Measurements from ENCODE around the gene COL4A2.
"Not testable (repeated sequence)": the region's sequence is repeated elsewhere in the genome, so short reads cannot be mapped to it uniquely, and the experiment has no call there.

The COL4A2 gene

GRCh38 chr13:110496281-110496680 lies 189.2 kb downstream of the COL4A2 start:
- Histone ChIP-seq H3K9me3 (replicated peaks; ENCODE audit: low read length) (no peaks in the 10 kb centered on the region), H3K27me3 (ENCODE audit: control insufficient read depth, insufficient read depth, low read length) (no peaks in the 10 kb centered on the region), H3K4me3 (ENCODE audit: low read length) (no peak overlapping the region), H3K4me2 (ENCODE audit: low read length) (no peak overlapping the region), H3K9ac (ENCODE audit: low read depth, low read length) (no peak overlapping the region), H3K36me3 (ENCODE audit: insufficient read depth, low read length) (peaks cover 89% of the 10 kb centered on the region), H3K4me1 (ENCODE audit: control insufficient read depth, insufficient read depth, low read length) (no peaks in the 10 kb centered on the region)

GRCh38 chr13:110497003-110497402 lies 189.9 kb downstream of the COL4A2 start:
- peaks cover 88% of the 10 kb centered on the region for H3K36me3 ChIP-seq (ENCODE audit: insufficient read depth, low read length)

GRCh38 chr13:110497896-110498295 lies 190.8 kb downstream of the COL4A2 start:
- not testable (repeated sequence) for H3K9me3 ChIP-seq (replicated peaks; ENCODE audit: low read length); H3K4me2 ChIP-seq (ENCODE audit: low read length); H3K4me1 ChIP-seq (ENCODE audit: control insufficient read depth, insufficient read depth, low read length); H3K4me3 ChIP-seq (ENCODE audit: low read length); H3K27me3 ChIP-seq (ENCODE audit: control insufficient read depth, insufficient read depth, low read length); H3K9ac ChIP-seq (ENCODE audit: low read depth, low read length)
- peaks cover 87% of the 10 kb centered on the region for H3K36me3 ChIP-seq (ENCODE audit: insufficient read depth, low read length)

More at GRCh38 chr13:110497003-110497402, 189.9 kb downstream of the COL4A2 start:
- Histone ChIP-seq H3K27me3 (ENCODE audit: control insufficient read depth, insufficient read depth, low read length) (no peaks in the 10 kb centered on the region), H3K4me3 (ENCODE audit: low read length) (no peak overlapping the region), H3K4me2 (ENCODE audit: low read length) (no peak overlapping the region), H3K4me1 (ENCODE audit: control insufficient read depth, insufficient read depth, low read length) (no peaks in the 10 kb centered on the region), H3K9me3 (replicated peaks; ENCODE audit: low read length) (no peaks in the 10 kb centered on the region), H3K9ac (ENCODE audit: low read depth, low read length) (no peak overlapping the region)

- H3K4me1 ChIP-seq (ENCODE audit: control insufficient read depth, insufficient read depth, low read length): no peaks in the 10 kb centered on the region
- H3K4me3 ChIP-seq (ENCODE audit: low read length): no peak overlapping the region
- no peak overlapping the region for H3K9ac ChIP-seq (ENCODE audit: low read depth, low read length)
- H3K36me3 ChIP-seq (ENCODE audit: insufficient read depth, low read length): peaks cover 87% of the 10 kb centered on the region
- H3K27me3 ChIP-seq (ENCODE audit: control insufficient read depth, insufficient read depth, low read length): no peaks in the 10 kb centered on the region
- no peak overlapping the region for H3K4me2 ChIP-seq (ENCODE audit: low read length)
- H3K9me3 ChIP-seq (replicated peaks; ENCODE audit: low read length): no peaks in the 10 kb centered on the region
Measured at GRCh38 chr13:110498327-110498726, 191.2 kb downstream of the COL4A2 start.

GRCh38 chr13:110498765-110499164 lies 191.7 kb downstream of the COL4A2 start:
- Histone ChIP-seq H3K4me1 (ENCODE audit: control insufficient read depth, insufficient read depth, low read length) (no peaks in the 10 kb centered on the region), H3K36me3 (ENCODE audit: insufficient read depth, low read length) (peaks cover 88% of the 10 kb centered on the region), H3K4me2 (ENCODE audit: low read length) (no peak overlapping the region), H3K4me3 (ENCODE audit: low read length) (no peak overlapping the region), H3K27me3 (ENCODE audit: control insufficient read depth, insufficient read depth, low read length) (no peaks in the 10 kb centered on the region), H3K9me3 (replicated peaks; ENCODE audit: low read length) (no peaks in the 10 kb centered on the region), H3K9ac (ENCODE audit: low read depth, low read length) (no peak overlapping the region)

GRCh38 chr13:110499621-110500281 lies 192.7 kb downstream of the COL4A2 start:
- Histone ChIP-seq H3K9me3 (replicated peaks; ENCODE audit: low read length) (no peaks in the 10 kb centered on the region), H3K4me3 (ENCODE audit: low read length) (no peak overlapping the region), H3K27me3 (ENCODE audit: control insufficient read depth, insufficient read depth, low read length) (no peaks in the 10 kb centered on the region), H3K36me3 (ENCODE audit: insufficient read depth, low read length) (peaks cover 87% of the 10 kb centered on the region), H3K9ac (ENCODE audit: low read depth, low read length) (no peak overlapping the region), H3K4me2 (ENCODE audit: low read length) (no peak overlapping the region), H3K4me1 (ENCODE audit: control insufficient read depth, insufficient read depth, low read length) (no peaks in the 10 kb centered on the region)

GRCh38 chr13:110500341-110500740 lies 193.3 kb downstream of the COL4A2 start:
- peaks cover 82% of the 10 kb centered on the region for H3K36me3 ChIP-seq (ENCODE audit: insufficient read depth, low read length)
- H3K9ac ChIP-seq (ENCODE audit: low read depth, low read length): no peak overlapping the region
- no peak overlapping the region for H3K4me2 ChIP-seq (ENCODE audit: low read length)
- H3K27me3 ChIP-seq (ENCODE audit: control insufficient read depth, insufficient read depth, low read length): no peaks in the 10 kb centered on the region
- H3K4me1 ChIP-seq (ENCODE audit: control insufficient read depth, insufficient read depth, low read length): no peaks in the 10 kb centered on the region
- H3K4me3 ChIP-seq (ENCODE audit: low read length): no peak overlapping the region
- no peaks in the 10 kb centered on the region for H3K9me3 ChIP-seq (replicated peaks; ENCODE audit: low read length)

- H3K9ac ChIP-seq (ENCODE audit: low read depth, low read length): no peak overlapping the region
- no peak overlapping the region for H3K4me3 ChIP-seq (ENCODE audit: low read length)
- H3K4me1 ChIP-seq (ENCODE audit: control insufficient read depth, insufficient read depth, low read length): no peaks in the 10 kb centered on the region
- no peaks in the 10 kb centered on the region for H3K27me3 ChIP-seq (ENCODE audit: control insufficient read depth, insufficient read depth, low read length)
- H3K4me2 ChIP-seq (ENCODE audit: low read length): no peak overlapping the region
- peaks cover 80% of the 10 kb centered on the region for H3K36me3 ChIP-seq (ENCODE audit: insufficient read depth, low read length)
- no peaks in the 10 kb centered on the region for H3K9me3 ChIP-seq (replicated peaks; ENCODE audit: low read length)
Measured at GRCh38 chr13:110501188-110501587, 194.1 kb downstream of the COL4A2 start.

- no peak overlapping the region for H3K4me3 ChIP-seq (ENCODE audit: low read length)
- H3K36me3 ChIP-seq (ENCODE audit: insufficient read depth, low read length): peaks cover 84% of the 10 kb centered on the region
- H3K27me3 ChIP-seq (ENCODE audit: control insufficient read depth, insufficient read depth, low read length): no peaks in the 10 kb centered on the region
- H3K9me3 ChIP-seq (replicated peaks; ENCODE audit: low read length): no peaks in the 10 kb centered on the region
- H3K9ac ChIP-seq (ENCODE audit: low read depth, low read length): no peak overlapping the region
- no peak overlapping the region for H3K4me2 ChIP-seq (ENCODE audit: low read length)
- H3K4me1 ChIP-seq (ENCODE audit: control insufficient read depth, insufficient read depth, low read length): peaks cover 12% of the 10 kb centered on the region
Measured at GRCh38 chr13:110503037-110503901, 196.2 kb downstream of the COL4A2 start.

GRCh38 chr13:110503979-110504499 lies 197.0 kb downstream of the COL4A2 start:
- no peak overlapping the region for H3K4me2 ChIP-seq (ENCODE audit: low read length)
- no peak overlapping the region for H3K9ac ChIP-seq (ENCODE audit: low read depth, low read length)
- H3K27me3 ChIP-seq (ENCODE audit: control insufficient read depth, insufficient read depth, low read length): no peaks in the 10 kb centered on the region
- no peak overlapping the region for H3K4me3 ChIP-seq (ENCODE audit: low read length)
- peaks cover 84% of the 10 kb centered on the region for H3K36me3 ChIP-seq (ENCODE audit: insufficient read depth, low read length)
- H3K9me3 ChIP-seq (replicated peaks; ENCODE audit: low read length): no peaks in the 10 kb centered on the region
- H3K4me1 ChIP-seq (ENCODE audit: control insufficient read depth, insufficient read depth, low read length): peaks cover 12% of the 10 kb centered on the region

- peaks cover 83% of the 10 kb centered on the region for H3K36me3 ChIP-seq (ENCODE audit: insufficient read depth, low read length)
- peaks cover 17% of the 10 kb centered on the region for H3K4me1 ChIP-seq (ENCODE audit: control insufficient read depth, insufficient read depth, low read length)
Measured at GRCh38 chr13:110505594-110505993, 198.5 kb downstream of the COL4A2 start.

More at GRCh38 chr13:110505594-110505993, 198.5 kb downstream of the COL4A2 start:
- Histone ChIP-seq H3K4me2 (ENCODE audit: low read length) (no peak overlapping the region), H3K9me3 (replicated peaks; ENCODE audit: low read length) (no peaks in the 10 kb centered on the region), H3K9ac (ENCODE audit: low read depth, low read length) (no peak overlapping the region), H3K4me3 (ENCODE audit: low read length) (no peak overlapping the region), H3K27me3 (ENCODE audit: control insufficient read depth, insufficient read depth, low read length) (no peaks in the 10 kb centered on the region)

Data from skeletal muscle satellite cell (primary cell).